SK-N-SH treated with all-trans-retinoic acid at 6 μM for 48 hours (cell line): Measurements from ENCODE around the gene TSKS.

Experiments
- ATAC-seq: fragments of 200-7000 bp; cut with Tn5 transposase; 3 replicates; pipeline ENCODE4 v1.9.1; 2020; ENCODE audit warnings: mild to moderate bottlenecking, moderate library complexity
- ARNTL ChIP-seq: fragments of 450-650 bp; formaldehyde crosslinking; IDR thresholded peaks from 2 replicates; pipeline ENCODE4 v1.5.0; 2020; ENCODE audit warnings: low read depth, mild to moderate bottlenecking, moderate library complexity, borderline replicate concordance
- BACH2 ChIP-seq: fragments of 250-450 bp; sonication (Bioruptor Pico); IDR thresholded peaks from 2 replicates; pipeline ENCODE4 v1.9.0; 2021; ENCODE audit warnings: mild to moderate bottlenecking, borderline replicate concordance
- CSDC2 ChIP-seq: fragments of 250-450 bp; sonication (Bioruptor Pico); IDR thresholded peaks from 2 replicates; pipeline ENCODE4 v1.5.0; 2020; ENCODE audit warnings: mild to moderate bottlenecking, moderate library complexity
- ESRRG ChIP-seq: fragments of 250-450 bp; sonication (Bioruptor Pico); IDR thresholded peaks from 2 replicates; pipeline ENCODE4 v1.6.1; 2021; ENCODE audit warnings: mild to moderate bottlenecking
- GLIS3 ChIP-seq: fragments of 250-450 bp; sonication (Bioruptor Pico); IDR thresholded peaks from 2 replicates; pipeline ENCODE4 v1.5.0; 2020; ENCODE audit warnings: mild to moderate bottlenecking, moderate library complexity
- ISL1 ChIP-seq: fragments of 250-450 bp; sonication (Bioruptor Pico); IDR thresholded peaks from 2 replicates; pipeline ENCODE4 v2.1.2; 2022; ENCODE audit warnings: mild to moderate bottlenecking, moderate library complexity
- OSR1 ChIP-seq: fragments of 250-450 bp; sonication (Bioruptor Pico); IDR thresholded peaks from 2 replicates; pipeline ENCODE4 v1.8.0; 2022; ENCODE audit warnings: moderate library complexity, mild to moderate bottlenecking, inconsistent platforms
- PPARA ChIP-seq: fragments of 250-450 bp; sonication (Bioruptor Pico); IDR thresholded peaks from 2 replicates; pipeline ENCODE4 v1.5.0; 2020; ENCODE audit warnings: mild to moderate bottlenecking, borderline replicate concordance
- RARB ChIP-seq: fragments of 250-450 bp; sonication (Bioruptor Pico); IDR thresholded peaks from 2 replicates; pipeline ENCODE4 v1.8.0; 2021; ENCODE audit warnings: mild to moderate bottlenecking, moderate library complexity
- SNAI2 ChIP-seq: fragments of 250-450 bp; sonication (Bioruptor Pico); IDR thresholded peaks from 2 replicates; pipeline ENCODE4 v1.5.0; 2020; ENCODE audit warnings: mild to moderate bottlenecking, moderate library complexity
- TCF4 ChIP-seq: fragments of 250-450 bp; sonication (Bioruptor Pico); IDR thresholded peaks from 2 replicates; pipeline ENCODE4 v1.8.0; 2021; ENCODE audit warnings: mild to moderate bottlenecking, moderate library complexity, borderline replicate concordance
- TOX ChIP-seq: fragments of 250-450 bp; sonication (Bioruptor Pico); IDR thresholded peaks from 2 replicates; pipeline ENCODE4 v1.8.0; 2021; ENCODE audit warnings: mild to moderate bottlenecking, moderate library complexity, borderline replicate concordance
- ZFP3 ChIP-seq: fragments of 250-450 bp; sonication (Bioruptor Pico); IDR thresholded peaks from 2 replicates; pipeline ENCODE4 v1.5.0; 2020; ENCODE audit warnings: mild to moderate bottlenecking, moderate library complexity
- ZFP30 ChIP-seq: fragments of 450-650 bp; formaldehyde crosslinking; IDR thresholded peaks from 2 replicates; pipeline ENCODE4 v1.5.0; 2022; ENCODE audit warnings: mild to moderate bottlenecking, moderate library complexity
- ZNF565 ChIP-seq: fragments of 450-650 bp; formaldehyde crosslinking; conservative IDR thresholded peaks from 2 replicates; pipeline ENCODE4 v1.5.0; 2020; ENCODE audit warnings: low read depth, mild to moderate bottlenecking, moderate library complexity
- ZNF70 ChIP-seq: fragments of 450-650 bp; formaldehyde crosslinking; IDR thresholded peaks from 2 replicates; pipeline ENCODE4 v1.5.0; 2020; ENCODE audit warnings: mild to moderate bottlenecking, moderate library complexity
- ZNF8 ChIP-seq: fragments of 450-650 bp; formaldehyde crosslinking; IDR thresholded peaks from 2 replicates; pipeline ENCODE4 v1.5.0; 2020; ENCODE audit warnings: mild to moderate bottlenecking, moderate library complexity
- TF ChIP-seq, protein P1 (sequence below): fragments of 250-450 bp; sonication (Bioruptor Pico); IDR thresholded peaks from 2 replicates; pipeline ENCODE4 v1.8.0; 2021; ENCODE audit warnings: low read depth, mild to moderate bottlenecking, moderate library complexity, borderline replicate concordance
- TF ChIP-seq, protein P2 (sequence below): fragments of 250-450 bp; sonication (Bioruptor Pico); IDR thresholded peaks from 2 replicates; pipeline ENCODE4 v1.5.1; 2021; ENCODE audit warnings: mild to moderate bottlenecking, moderate library complexity
- TF ChIP-seq, protein P3 (sequence below): fragments of 250-450 bp; sonication (Bioruptor Pico); IDR thresholded peaks from 2 replicates; pipeline ENCODE4 v1.8.0; 2020; ENCODE audit warnings: mild to moderate bottlenecking, moderate library complexity, borderline replicate concordance
- TF ChIP-seq, protein P4 (sequence below): fragments of 250-450 bp; sonication (Bioruptor Pico); IDR thresholded peaks from 2 replicates; pipeline ENCODE4 v1.5.1; 2020; ENCODE audit warnings: low read depth, mild to moderate bottlenecking, moderate library complexity

The TSKS gene

DNA sequence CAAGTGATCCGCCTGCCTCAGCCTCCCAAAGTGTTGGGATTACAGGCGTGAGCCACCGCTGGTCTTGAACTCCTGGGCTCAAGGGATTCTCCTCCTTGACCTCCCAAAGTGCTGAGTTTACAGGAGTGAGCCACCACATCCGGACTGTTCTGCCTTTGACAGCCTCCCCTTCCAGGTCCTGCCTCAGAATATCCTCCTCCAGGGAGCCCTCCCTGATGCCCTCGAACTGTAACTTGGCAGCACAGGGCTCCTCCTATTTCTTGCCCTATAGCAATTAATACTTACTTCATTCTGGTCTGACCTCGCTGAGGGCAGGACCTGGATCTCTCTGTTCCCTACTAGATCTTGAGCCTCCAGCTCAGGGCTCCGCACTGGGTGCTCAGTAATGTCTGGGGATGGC, 66.2 kb downstream of the TSKS start:
- no peak for ATAC-seq
- TF ChIP-seq RARB (CRISPR knock-in tag), result no peak

DNA sequence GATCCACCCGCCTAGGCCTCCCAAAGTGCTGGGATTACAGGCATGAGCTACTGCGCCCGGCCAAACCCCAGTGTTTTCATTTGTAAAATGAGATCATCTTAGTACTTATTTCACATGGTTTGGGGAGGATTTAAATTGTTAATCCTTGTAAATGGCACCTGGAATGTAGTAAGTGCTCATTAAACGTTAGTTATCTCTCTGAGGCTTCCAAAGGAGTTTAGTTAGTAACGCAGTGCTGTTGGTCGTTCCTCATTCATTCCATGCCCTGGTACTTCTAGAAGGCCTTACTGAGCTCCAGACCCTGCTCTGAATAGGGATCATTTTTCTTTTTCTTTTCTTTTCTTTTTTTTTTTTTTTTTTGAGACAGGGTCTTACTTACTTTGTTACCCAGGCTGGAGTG, 67.0 kb downstream of the TSKS start:
- no peak for TF ChIP-seq TCF4 (CRISPR knock-in tag)
- TF ChIP-seq ESRRG (CRISPR knock-in tag), result no peak
- TF ChIP-seq OSR1 (CRISPR knock-in tag), result no peak
- TF ChIP-seq, protein P1, sequence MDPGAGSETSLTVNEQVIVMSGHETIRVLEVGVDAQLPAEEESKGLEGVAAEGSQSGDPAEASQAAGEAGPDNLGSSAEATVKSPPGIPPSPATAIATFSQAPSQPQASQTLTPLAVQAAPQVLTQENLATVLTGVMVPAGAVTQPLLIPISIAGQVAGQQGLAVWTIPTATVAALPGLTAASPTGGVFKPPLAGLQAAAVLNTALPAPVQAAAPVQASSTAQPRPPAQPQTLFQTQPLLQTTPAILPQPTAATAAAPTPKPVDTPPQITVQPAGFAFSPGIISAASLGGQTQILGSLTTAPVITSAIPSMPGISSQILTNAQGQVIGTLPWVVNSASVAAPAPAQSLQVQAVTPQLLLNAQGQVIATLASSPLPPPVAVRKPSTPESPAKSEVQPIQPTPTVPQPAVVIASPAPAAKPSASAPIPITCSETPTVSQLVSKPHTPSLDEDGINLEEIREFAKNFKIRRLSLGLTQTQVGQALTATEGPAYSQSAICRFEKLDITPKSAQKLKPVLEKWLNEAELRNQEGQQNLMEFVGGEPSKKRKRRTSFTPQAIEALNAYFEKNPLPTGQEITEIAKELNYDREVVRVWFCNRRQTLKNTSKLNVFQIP (CRISPR knock-in tag), result no peak
- no peak for TF ChIP-seq ZFP30 (CRISPR knock-in tag)
- no peak for TF ChIP-seq ZNF565 (CRISPR knock-in tag)
- TF ChIP-seq SNAI2, result no peak
- no peak for TF ChIP-seq GLIS3 (CRISPR knock-in tag)
- TF ChIP-seq ARNTL, result no peak
- TF ChIP-seq, protein P2, sequence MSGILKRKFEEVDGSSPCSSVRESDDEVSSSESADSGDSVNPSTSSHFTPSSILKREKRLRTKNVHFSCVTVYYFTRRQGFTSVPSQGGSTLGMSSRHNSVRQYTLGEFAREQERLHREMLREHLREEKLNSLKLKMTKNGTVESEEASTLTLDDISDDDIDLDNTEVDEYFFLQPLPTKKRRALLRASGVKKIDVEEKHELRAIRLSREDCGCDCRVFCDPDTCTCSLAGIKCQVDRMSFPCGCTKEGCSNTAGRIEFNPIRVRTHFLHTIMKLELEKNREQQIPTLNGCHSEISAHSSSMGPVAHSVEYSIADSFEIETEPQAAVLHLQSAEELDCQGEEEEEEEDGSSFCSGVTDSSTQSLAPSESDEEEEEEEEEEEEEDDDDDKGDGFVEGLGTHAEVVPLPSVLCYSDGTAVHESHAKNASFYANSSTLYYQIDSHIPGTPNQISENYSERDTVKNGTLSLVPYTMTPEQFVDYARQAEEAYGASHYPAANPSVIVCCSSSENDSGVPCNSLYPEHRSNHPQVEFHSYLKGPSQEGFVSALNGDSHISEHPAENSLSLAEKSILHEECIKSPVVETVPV (CRISPR knock-in tag), result no peak
- TF ChIP-seq ZNF8 (CRISPR knock-in tag), result no peak
- TF ChIP-seq ZFP3, result no peak
- no peak for TF ChIP-seq PPARA (CRISPR knock-in tag)
- TF ChIP-seq, protein P3, sequence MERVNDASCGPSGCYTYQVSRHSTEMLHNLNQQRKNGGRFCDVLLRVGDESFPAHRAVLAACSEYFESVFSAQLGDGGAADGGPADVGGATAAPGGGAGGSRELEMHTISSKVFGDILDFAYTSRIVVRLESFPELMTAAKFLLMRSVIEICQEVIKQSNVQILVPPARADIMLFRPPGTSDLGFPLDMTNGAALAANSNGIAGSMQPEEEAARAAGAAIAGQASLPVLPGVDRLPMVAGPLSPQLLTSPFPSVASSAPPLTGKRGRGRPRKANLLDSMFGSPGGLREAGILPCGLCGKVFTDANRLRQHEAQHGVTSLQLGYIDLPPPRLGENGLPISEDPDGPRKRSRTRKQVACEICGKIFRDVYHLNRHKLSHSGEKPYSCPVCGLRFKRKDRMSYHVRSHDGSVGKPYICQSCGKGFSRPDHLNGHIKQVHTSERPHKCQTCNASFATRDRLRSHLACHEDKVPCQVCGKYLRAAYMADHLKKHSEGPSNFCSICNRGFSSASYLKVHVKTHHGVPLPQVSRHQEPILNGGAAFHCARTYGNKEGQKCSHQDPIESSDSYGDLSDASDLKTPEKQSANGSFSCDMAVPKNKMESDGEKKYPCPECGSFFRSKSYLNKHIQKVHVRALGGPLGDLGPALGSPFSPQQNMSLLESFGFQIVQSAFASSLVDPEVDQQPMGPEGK, result no peak
- TF ChIP-seq BACH2, result no peak
- no peak for TF ChIP-seq CSDC2 (CRISPR knock-in tag)
- no peak for TF ChIP-seq ZNF70
- no peak for ATAC-seq

DNA sequence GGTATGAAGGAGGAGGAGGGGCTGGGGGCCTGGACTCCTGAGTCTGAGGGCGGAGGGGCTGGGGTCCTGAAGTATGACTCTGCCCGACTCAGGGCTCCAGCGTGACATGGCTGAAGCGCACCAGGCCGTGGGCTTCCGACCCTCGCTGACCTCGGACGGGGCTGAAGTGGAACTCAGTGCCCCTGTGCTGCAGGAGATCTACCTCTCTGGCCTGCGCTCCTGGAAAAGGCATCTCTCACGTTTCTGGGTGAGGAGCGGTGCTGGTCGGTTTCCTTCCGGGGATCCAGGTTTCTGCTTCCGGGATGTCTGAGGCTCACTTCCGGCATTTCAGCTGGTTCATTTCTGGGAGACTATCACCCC, 71.0 kb downstream of the TSKS start:
- peak; percentile 8; the same call in 1 of the 3 replicates for ATAC-seq
- TF ChIP-seq ESRRG (CRISPR knock-in tag), result no peak
- TF ChIP-seq, protein P4, sequence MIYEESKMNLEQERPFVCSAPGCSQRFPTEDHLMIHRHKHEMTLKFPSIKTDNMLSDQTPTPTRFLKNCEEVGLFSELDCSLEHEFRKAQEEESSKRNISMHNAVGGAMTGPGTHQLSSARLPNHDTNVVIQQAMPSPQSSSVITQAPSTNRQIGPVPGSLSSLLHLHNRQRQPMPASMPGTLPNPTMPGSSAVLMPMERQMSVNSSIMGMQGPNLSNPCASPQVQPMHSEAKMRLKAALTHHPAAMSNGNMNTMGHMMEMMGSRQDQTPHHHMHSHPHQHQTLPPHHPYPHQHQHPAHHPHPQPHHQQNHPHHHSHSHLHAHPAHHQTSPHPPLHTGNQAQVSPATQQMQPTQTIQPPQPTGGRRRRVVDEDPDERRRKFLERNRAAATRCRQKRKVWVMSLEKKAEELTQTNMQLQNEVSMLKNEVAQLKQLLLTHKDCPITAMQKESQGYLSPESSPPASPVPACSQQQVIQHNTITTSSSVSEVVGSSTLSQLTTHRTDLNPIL, result no peak
- no peak for TF ChIP-seq RARB (CRISPR knock-in tag)
- TF ChIP-seq, protein P3, result no peak
- TF ChIP-seq, protein P1 (CRISPR knock-in tag), result no peak
- TF ChIP-seq ZFP30 (CRISPR knock-in tag), result no peak
- TF ChIP-seq ISL1, result no peak
- no peak for TF ChIP-seq ARNTL
- no peak for TF ChIP-seq OSR1 (CRISPR knock-in tag)
- TF ChIP-seq, protein P2 (CRISPR knock-in tag), result no peak
- no peak for TF ChIP-seq GLIS3 (CRISPR knock-in tag)
- no peak for TF ChIP-seq ZNF565 (CRISPR knock-in tag)
- no peak for TF ChIP-seq BACH2
- no peak for TF ChIP-seq ZNF70
- TF ChIP-seq TOX (CRISPR knock-in tag), result no peak
- TF ChIP-seq ZNF8 (CRISPR knock-in tag), result no peak
- no peak for TF ChIP-seq ZFP3
- TF ChIP-seq, all 23 proteins: peak for 0
